ENCODE results near the gene MUC3A.

The MUC3A gene

GRCh38 chr7:100949933-100950443 is 654 bp downstream of the MUC3A start:
- no peak for DNase-seq

GRCh38 chr7:100951172-100951571 is 1.8 kb downstream of the MUC3A start:
- no peak for DNase-seq

- no peak for DNase-seq
Measured at GRCh38 chr7:100951888-100952560, 2.7 kb downstream of the MUC3A start.

GRCh38 chr7:100952641-100953040 is 3.3 kb downstream of the MUC3A start:
- DNase-seq: no peak

GRCh38 chr7:100957832-100958421 is 8.6 kb downstream of the MUC3A start:
- no peak for DNase-seq

- no peak for DNase-seq
Measured at GRCh38 chr7:100959894-100960293, 10.6 kb downstream of the MUC3A start.

GRCh38 chr7:100962537-100962936 is 13.2 kb downstream of the MUC3A start:
- no peak for DNase-seq

- DNase-seq: no peak
Measured at GRCh38 chr7:100963386-100963785, 14.1 kb downstream of the MUC3A start.

- DNase-seq: no peak
Measured at GRCh38 chr7:100963874-100964273, 14.5 kb downstream of the MUC3A start.

- no peak for DNase-seq
Measured at GRCh38 chr7:100964630-100965029, 15.3 kb downstream of the MUC3A start.

- DNase-seq: no peak
Measured at GRCh38 chr7:100965045-100965722, 15.8 kb downstream of the MUC3A start.

GRCh38 chr7:100965723-100966541 is 16.6 kb downstream of the MUC3A start:
- peak; percentile 87 for DNase-seq

GRCh38 chr7:100966542-100967291 is 17.4 kb downstream of the MUC3A start:
- DNase-seq: no peak

GRCh38 chr7:100967292-100967863 is 18.0 kb downstream of the MUC3A start:
- DNase-seq: no peak

GRCh38 chr7:100968031-100968430 is 18.7 kb downstream of the MUC3A start:
- DNase-seq: no peak

GRCh38 chr7:100968650-100969049 is 19.3 kb downstream of the MUC3A start:
- DNase-seq: no peak

GRCh38 chr7:100969066-100969615 is 19.8 kb downstream of the MUC3A start, which contains the start of gene MUC12:
MUC12 (plus strand) TSS chr7:100969565; CDS start chr7:100969623, 58 bp downstream.
- DNase-seq: no peak

- DNase-seq: no peak
Measured at GRCh38 chr7:100971111-100972001, 22.0 kb downstream of the MUC3A start.

- no peak for DNase-seq
Measured at GRCh38 chr7:100972002-100972347, 22.6 kb downstream of the MUC3A start.

- DNase-seq: no peak
Measured at GRCh38 chr7:100974021-100974420, 24.7 kb downstream of the MUC3A start.

GRCh38 chr7:100975371-100975821 is 26.1 kb downstream of the MUC3A start:
- DNase-seq: no peak
